HG03135 (cell line): ENCODE measurements around the gene KHDRBS2.
"Not testable (repeated sequence)": the region's sequence is repeated elsewhere in the genome, so short reads cannot be mapped to it uniquely, and the experiment has no call there.

ENCODE experiments used
- ATAC-seq: cut with Tn5 transposase; IDR thresholded peaks from one replicate; pipeline ENCODE4 v1.9.1; 2021; ENCODE audit warnings: mild to moderate bottlenecking, moderate library complexity; ENCODE audit not compliant: unreplicated experiment

KHDRBS2 gene

GRCh38 chr6:61869632-61870400 lies 416.2 kb downstream of the KHDRBS2 start:
- no peak for ATAC-seq

- ATAC-seq = no peak
Measured at GRCh38 chr6:61868507-61869080, 417.4 kb downstream of the KHDRBS2 start.

- no peak for ATAC-seq
Measured at GRCh38 chr6:61867635-61868034, 418.4 kb downstream of the KHDRBS2 start.

- ATAC-seq = no peak
Measured at GRCh38 chr6:61857541-61857940, 428.5 kb downstream of the KHDRBS2 start.

GRCh38 chr6:61841958-61842357 lies 444.1 kb downstream of the KHDRBS2 start:
- ATAC-seq = no peak

GRCh38 chr6:61835237-61835636 lies 450.8 kb downstream of the KHDRBS2 start:
- ATAC-seq = no peak

- no peak for ATAC-seq
Measured at GRCh38 chr6:61833176-61833755, 452.8 kb downstream of the KHDRBS2 start.

GRCh38 chr6:61817716-61818115 lies 468.3 kb downstream of the KHDRBS2 start:
- ATAC-seq = no peak

GRCh38 chr6:61810047-61810446 lies 476.0 kb downstream of the KHDRBS2 start:
- ATAC-seq = no peak

- no peak for ATAC-seq
Measured at GRCh38 chr6:61809004-61809595, 476.9 kb downstream of the KHDRBS2 start.

GRCh38 chr6:61787998-61788397 lies 498.0 kb downstream of the KHDRBS2 start:
- ATAC-seq = no peak

- not testable (repeated sequence) for ATAC-seq
Measured at GRCh38 chr6:61769446-61769845, 516.6 kb downstream of the KHDRBS2 start.

- ATAC-seq = no peak
Measured at GRCh38 chr6:61755739-61756138, 530.3 kb downstream of the KHDRBS2 start.

- ATAC-seq = no peak
Measured at GRCh38 chr6:61751986-61752385, 534.0 kb downstream of the KHDRBS2 start.

- no peak for ATAC-seq
Measured at GRCh38 chr6:61745994-61746393, 540.0 kb downstream of the KHDRBS2 start.

GRCh38 chr6:61711849-61712248 lies 574.2 kb downstream of the KHDRBS2 start:
- no peak for ATAC-seq

- ATAC-seq = no peak
Measured at GRCh38 chr6:61688165-61688564, 597.9 kb downstream of the KHDRBS2 start.

- ATAC-seq = no peak
Measured at GRCh38 chr6:61682562-61682961, 603.5 kb downstream of the KHDRBS2 start.

- no peak for ATAC-seq
Measured at GRCh38 chr6:61679625-61680024, 606.4 kb downstream of the KHDRBS2 start.

GRCh38 chr6:61675734-61676133 lies 610.3 kb downstream of the KHDRBS2 start:
- ATAC-seq = no peak

- ATAC-seq = no peak
Measured at GRCh38 chr6:61649845-61650244, 636.2 kb downstream of the KHDRBS2 start.

GRCh38 chr6:61640463-61640862 lies 645.6 kb downstream of the KHDRBS2 start:
- no peak for ATAC-seq
